DOHH2 (cell line): ENCODE measurements around the gene PITPNM3.

ENCODE experiments used
- H3F3A ChIP-seq: fragments of 200-600 bp; sonication (generic), shearing (Covaris generic); 2 replicates; pipeline ENCODE4 v1.6.0; 2016; ENCODE audit warnings: antibody characterized with exemption, mild to moderate bottlenecking; ENCODE audit not compliant: control insufficient read depth, insufficient read depth
- H3K27ac ChIP-seq: fragments of 200-600 bp; sonication (generic); 2 replicates; pipeline ENCODE4 v1.5.1; 2014; ENCODE audit warnings: low read depth, mild to moderate bottlenecking, low read length, moderate library complexity
- H3K27me3 ChIP-seq: fragments of 200-600 bp; sonication (generic); 2 replicates; pipeline ENCODE4 v1.6.1; 2014; ENCODE audit warnings: mild to moderate bottlenecking, low read length, mixed read lengths; ENCODE audit not compliant: control insufficient read depth
- H3K36me3 ChIP-seq: fragments of 200-600 bp; sonication (generic); 2 replicates; pipeline ENCODE4 v1.6.1; 2014; ENCODE audit warnings: mild to moderate bottlenecking, low read length, moderate library complexity, mixed read lengths; ENCODE audit not compliant: control insufficient read depth
- H3K4me1 ChIP-seq: fragments of 200-600 bp; sonication (generic); 2 replicates; pipeline ENCODE4 v1.6.1; 2014; ENCODE audit warnings: mild to moderate bottlenecking, low read length, mixed read lengths; ENCODE audit not compliant: control insufficient read depth
- H3K4me2 ChIP-seq: fragments of 200-600 bp; sonication (generic); 2 replicates; pipeline ENCODE4 v1.6.0; 2014; ENCODE audit warnings: mild to moderate bottlenecking, low read length, moderate library complexity
- H3K4me3 ChIP-seq: fragments of 200-600 bp; sonication (generic); 2 replicates; pipeline ENCODE4 v1.5.1; 2014; ENCODE audit warnings: mild to moderate bottlenecking, low read length, mixed read lengths
- H3K79me2 ChIP-seq: fragments of 200-600 bp; sonication (generic); 2 replicates; pipeline ENCODE4 v1.6.1; 2014; ENCODE audit warnings: mild to moderate bottlenecking, low read length, mixed read lengths; ENCODE audit not compliant: control insufficient read depth
- H3K9me2 ChIP-seq: fragments of 200-600 bp; sonication (generic); replicated peaks from 2 replicates; pipeline ENCODE4 v1.6.1; 2014; ENCODE audit warnings: mild to moderate bottlenecking, low read length, mixed read lengths; ENCODE audit not compliant: control insufficient read depth
- H3K9me3 ChIP-seq: fragments of 200-600 bp; sonication (generic); 2 replicates; pipeline ENCODE4 v1.6.1; 2014; ENCODE audit warnings: antibody characterized with exemption, low read length, mixed read lengths; ENCODE audit not compliant: control insufficient read depth, insufficient read depth
- H4K20me1 ChIP-seq: fragments of 200-600 bp; sonication (generic); 2 replicates; pipeline ENCODE4 v1.6.0; 2014; ENCODE audit warnings: low read depth, mild to moderate bottlenecking, antibody characterized with exemption, low read length, moderate library complexity; ENCODE audit not compliant: control insufficient read depth, insufficient read depth
- CTCF ChIP-seq: fragments of 200-600 bp; sonication (generic); IDR thresholded peaks from one replicate; pipeline ENCODE4 v1.5.1; 2014; ENCODE audit warnings: antibody characterized with exemption, mild to moderate bottlenecking, low read depth, low read length; ENCODE audit not compliant: poor library complexity, severe bottlenecking
- EZH2phosphoT487 ChIP-seq: fragments of 200-600 bp; sonication (generic); IDR thresholded peaks from 2 replicates; pipeline ENCODE4 v1.6.1; 2017; ENCODE audit warnings: borderline replicate concordance, mild to moderate bottlenecking, antibody characterized with exemption, low read length, moderate library complexity, mixed read lengths

The PITPNM3 gene

GRCh38 chr17:6468051-6468790, 88.1 kb downstream of the PITPNM3 start:
- H3K36me3 ChIP-seq = no peaks in the 10 kb centered on the region
- H3K4me1 ChIP-seq = no peaks in the 10 kb centered on the region
- H3K27me3 ChIP-seq = no peaks in the 10 kb centered on the region
- H4K20me1 ChIP-seq = no peaks in the 10 kb centered on the region
- H3K4me2 ChIP-seq = no peak overlapping the region
- no peaks in the 10 kb centered on the region for H3K9me3 ChIP-seq
- no peaks in the 10 kb centered on the region for H3K79me2 ChIP-seq
- H3K9me2 ChIP-seq = no peaks in the 10 kb centered on the region
- H3K27ac ChIP-seq = no peak overlapping the region
- no peak overlapping the region for H3K4me3 ChIP-seq
- H3F3A ChIP-seq = no peaks in the 10 kb centered on the region
- TF ChIP-seq CTCF = no peak
- TF ChIP-seq EZH2phosphoT487 = no peak

- Histone ChIP-seq H3K4me2 (no peak overlapping the region), H3K4me3 (no peak overlapping the region), H3K9me2 (no peaks in the 10 kb centered on the region), H3K27me3 (no peaks in the 10 kb centered on the region), H3K36me3 (no peaks in the 10 kb centered on the region), H3K79me2 (no peaks in the 10 kb centered on the region), H4K20me1 (no peaks in the 10 kb centered on the region), H3K27ac (no peak overlapping the region), H3F3A (no peaks in the 10 kb centered on the region), H3K4me1 (no peaks in the 10 kb centered on the region), H3K9me3 (no peaks in the 10 kb centered on the region)
- TF ChIP-seq CTCF (no peak), EZH2phosphoT487 (no peak)
Measured at GRCh38 chr17:6467567-6467966, 88.8 kb downstream of the PITPNM3 start.

GRCh38 chr17:6465206-6466003, 91.0 kb downstream of the PITPNM3 start:
- H3K9me2 ChIP-seq = no peaks in the 10 kb centered on the region
- no peak overlapping the region for H3K4me3 ChIP-seq
- no peaks in the 10 kb centered on the region for H3F3A ChIP-seq
- no peaks in the 10 kb centered on the region for H3K36me3 ChIP-seq
- H3K9me3 ChIP-seq = no peaks in the 10 kb centered on the region
- no peaks in the 10 kb centered on the region for H3K4me1 ChIP-seq
- H3K4me2 ChIP-seq = no peak overlapping the region
- no peaks in the 10 kb centered on the region for H3K79me2 ChIP-seq
- no peaks in the 10 kb centered on the region for H3K27me3 ChIP-seq
- H3K27ac ChIP-seq = no peak overlapping the region
- TF ChIP-seq CTCF (no peak), EZH2phosphoT487 (no peak)
- H4K20me1 ChIP-seq = no peaks in the 10 kb centered on the region
